GM12872 (cell line): ENCODE results near the gene CHAD.

Experiments
- TF ChIP-seq, protein P1 (sequence below): IDR thresholded peaks from 3 replicates; pipeline ENCODE4 v1.5.1; 2011; ENCODE audit warnings: low read depth, mild to moderate bottlenecking, low read length, moderate library complexity; ENCODE audit not compliant: insufficient read depth

CHAD gene, protein sequence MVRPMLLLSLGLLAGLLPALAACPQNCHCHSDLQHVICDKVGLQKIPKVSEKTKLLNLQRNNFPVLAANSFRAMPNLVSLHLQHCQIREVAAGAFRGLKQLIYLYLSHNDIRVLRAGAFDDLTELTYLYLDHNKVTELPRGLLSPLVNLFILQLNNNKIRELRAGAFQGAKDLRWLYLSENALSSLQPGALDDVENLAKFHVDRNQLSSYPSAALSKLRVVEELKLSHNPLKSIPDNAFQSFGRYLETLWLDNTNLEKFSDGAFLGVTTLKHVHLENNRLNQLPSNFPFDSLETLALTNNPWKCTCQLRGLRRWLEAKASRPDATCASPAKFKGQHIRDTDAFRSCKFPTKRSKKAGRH

DNA sequence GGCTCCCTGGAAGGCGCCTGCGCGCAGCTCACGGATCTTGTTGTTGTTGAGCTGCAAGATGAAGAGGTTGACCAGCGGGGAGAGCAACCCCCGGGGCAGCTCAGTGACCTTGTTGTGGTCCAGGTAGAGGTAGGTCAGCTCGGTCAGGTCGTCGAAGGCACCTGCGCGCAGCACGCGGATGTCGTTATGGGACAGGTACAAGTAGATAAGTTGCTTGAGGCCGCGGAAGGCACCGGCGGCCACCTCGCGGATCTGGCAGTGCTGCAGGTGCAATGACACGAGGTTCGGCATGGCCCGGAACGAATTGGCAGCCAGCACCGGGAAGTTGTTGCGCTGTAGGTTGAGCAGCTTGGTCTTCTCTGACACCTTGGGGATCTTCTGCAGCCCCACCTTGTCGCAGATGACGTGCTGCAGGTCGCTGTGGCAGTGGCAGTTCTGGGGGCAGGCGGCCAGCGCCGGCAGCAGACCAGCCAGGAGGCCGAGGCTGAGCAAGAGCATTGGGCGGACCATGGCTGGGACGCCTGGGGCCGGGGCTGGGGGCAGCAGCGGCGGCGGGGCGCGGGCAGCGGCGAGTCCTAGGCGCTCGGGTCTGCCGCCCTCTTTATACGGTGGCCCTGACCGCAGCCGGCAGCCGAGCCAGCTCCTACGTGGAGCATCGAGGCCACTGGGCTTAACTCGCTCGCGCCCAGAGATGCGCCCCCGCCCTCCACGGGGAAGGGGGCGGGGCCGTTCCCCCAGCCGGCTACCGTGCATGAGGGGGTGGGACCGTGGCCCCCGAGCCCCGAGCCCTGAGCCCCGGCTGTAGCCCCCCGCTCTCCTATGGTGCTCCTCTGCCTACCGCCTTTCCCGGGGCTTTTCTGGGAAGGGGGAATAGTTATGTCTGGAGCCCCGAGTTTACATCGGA is at the start of gene CHAD:
Gene CHAD (minus strand): TSS at position 577 of the 904 bp plus-strand sequence. CDS start 67 bp downstream, at position 510.
- TF ChIP-seq, protein P1, sequence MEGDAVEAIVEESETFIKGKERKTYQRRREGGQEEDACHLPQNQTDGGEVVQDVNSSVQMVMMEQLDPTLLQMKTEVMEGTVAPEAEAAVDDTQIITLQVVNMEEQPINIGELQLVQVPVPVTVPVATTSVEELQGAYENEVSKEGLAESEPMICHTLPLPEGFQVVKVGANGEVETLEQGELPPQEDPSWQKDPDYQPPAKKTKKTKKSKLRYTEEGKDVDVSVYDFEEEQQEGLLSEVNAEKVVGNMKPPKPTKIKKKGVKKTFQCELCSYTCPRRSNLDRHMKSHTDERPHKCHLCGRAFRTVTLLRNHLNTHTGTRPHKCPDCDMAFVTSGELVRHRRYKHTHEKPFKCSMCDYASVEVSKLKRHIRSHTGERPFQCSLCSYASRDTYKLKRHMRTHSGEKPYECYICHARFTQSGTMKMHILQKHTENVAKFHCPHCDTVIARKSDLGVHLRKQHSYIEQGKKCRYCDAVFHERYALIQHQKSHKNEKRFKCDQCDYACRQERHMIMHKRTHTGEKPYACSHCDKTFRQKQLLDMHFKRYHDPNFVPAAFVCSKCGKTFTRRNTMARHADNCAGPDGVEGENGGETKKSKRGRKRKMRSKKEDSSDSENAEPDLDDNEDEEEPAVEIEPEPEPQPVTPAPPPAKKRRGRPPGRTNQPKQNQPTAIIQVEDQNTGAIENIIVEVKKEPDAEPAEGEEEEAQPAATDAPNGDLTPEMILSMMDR, result no peak

DNA sequence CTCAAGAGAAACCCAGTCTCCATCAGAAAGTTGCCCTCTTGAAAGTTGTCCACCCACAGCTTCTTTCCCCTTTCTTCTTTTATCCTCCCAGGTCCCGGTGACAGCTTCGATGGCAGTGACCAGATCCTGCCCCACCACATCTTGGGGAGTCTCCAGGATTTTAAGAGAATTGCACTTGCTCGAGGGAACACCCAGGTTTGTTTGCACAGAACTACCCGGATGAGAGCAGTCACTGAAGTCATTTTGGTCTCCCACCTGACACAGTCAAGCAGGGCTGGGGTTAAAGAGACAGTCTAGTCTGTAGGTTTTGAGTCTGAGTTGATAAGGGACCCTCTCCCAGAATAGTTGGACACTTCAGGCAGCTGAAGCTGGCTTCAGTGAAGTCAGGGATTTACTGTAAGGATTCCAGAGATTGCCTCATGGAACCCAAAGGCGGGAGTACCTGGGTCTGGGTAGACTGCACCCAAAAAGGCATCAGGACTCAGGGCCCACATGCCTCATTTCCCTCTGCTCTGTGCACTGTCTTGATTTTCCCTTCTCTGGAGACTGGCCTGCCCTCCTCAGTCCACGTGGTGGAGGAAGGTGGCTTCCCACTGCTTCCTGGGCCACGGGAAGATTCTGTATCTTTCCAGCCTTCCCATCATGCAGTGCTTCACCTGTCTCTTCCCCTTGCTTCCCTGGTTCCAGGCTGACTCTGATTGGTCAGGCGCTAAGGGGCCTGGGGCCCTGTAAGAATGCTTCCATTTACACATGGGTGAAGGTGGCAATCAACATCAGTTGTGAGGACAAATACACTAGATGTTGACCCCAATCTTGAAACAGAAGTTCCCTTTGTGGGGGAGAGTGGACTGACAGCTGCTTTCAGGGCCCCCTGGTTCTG is 49.1 kb upstream of the CHAD start:
- TF ChIP-seq, protein P1, result no peak

DNA sequence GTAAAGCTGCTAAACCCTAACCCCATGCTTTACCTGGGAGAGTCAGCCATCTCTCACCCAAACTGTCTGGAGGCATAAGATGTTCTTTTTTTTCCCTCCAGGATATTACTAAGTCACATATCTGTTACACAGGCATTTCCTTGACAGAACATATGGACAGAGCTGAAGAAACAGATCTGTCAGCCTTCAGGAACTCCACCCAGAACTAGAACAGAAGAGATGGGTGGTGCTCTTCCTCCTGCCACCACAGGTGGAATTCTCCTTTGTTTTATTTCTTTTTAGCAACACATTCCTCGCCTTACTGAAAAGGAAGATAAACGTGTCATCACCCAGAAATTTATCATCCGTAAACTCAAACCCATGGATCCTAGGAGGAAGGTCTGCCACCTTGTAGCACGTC is 48.3 kb upstream of the CHAD start:
- TF ChIP-seq, protein P1, result no peak

DNA sequence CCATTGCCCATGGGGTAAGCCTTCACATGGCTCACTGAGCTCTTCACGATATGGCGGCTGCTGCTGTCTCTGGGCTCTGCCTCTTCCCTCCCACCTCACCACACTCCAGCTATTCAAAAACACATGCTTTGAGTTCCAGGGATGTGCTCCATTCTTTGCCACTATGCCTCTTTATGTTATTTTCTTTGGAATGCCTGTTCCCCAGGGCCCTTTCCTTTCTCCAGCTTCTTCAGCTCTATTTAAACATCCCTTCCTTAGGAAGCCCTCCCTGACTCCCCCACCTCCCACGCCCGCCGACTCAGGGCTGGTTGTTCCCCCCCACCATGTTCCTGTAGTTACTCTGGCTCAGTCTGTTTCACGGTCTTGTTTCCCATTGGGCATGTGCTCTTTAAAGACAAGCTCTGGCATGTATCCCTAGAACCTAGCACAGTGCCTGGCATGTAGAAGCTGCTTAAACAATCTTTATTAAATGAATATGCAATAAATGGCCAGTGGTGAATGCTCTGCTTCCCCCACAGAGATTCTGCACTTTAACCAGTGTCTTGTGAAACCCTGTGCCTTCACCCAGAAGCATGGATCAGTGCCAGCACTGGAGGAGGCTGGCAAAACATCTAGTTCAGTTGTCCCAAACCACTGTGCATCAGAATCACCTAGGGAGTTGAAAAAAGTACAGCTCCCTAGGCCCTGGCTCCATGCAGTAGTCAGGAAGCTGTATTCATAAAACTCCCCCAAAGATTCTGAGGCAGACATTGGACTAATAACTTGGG is 46.4 kb upstream of the CHAD start:
- TF ChIP-seq, protein P1, result no peak

DNA sequence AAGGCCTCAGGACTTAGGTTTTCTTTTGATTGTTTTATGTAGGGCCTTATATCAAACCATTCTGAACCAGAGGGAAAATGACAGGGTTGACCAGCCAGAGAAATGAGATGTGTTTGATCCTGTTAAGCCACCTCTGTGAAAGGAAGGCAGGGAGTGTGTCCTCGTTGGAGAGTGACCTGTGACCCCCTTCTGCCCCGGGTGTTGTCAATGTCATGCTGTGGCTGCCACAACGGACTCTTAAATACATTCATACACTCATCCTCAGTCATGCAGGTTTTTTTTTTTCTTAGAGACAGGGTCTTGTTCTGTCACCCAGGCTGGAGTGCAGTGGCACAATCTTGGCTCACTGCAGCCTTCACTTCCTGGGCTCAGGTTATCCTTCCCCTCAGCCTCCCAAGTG is 45.7 kb upstream of the CHAD start:
- TF ChIP-seq, protein P1, result no peak

DNA sequence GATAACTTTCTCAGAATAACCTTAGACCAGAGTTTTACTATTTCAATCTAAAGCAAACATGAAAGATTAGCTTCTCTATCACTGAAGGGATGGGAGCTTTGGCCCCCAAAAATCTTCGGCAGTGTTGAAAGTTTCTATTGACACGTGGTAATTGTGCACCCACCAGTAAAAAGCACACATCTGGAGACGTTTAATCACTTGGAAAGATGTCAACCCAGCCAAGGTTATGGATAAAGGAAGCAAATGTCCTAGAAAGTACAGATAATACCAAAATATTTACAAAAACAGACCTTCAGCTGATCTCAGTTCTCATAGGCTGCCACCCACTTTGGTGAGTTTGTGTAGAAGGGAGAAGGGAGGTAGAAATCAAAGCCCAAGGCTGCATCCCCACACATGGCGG is 44.8 kb upstream of the CHAD start:
- TF ChIP-seq, protein P1, result no peak
